Natural killer cell (primary cell): ENCODE measurements around the gene COPRS. TPM values are rescaled to one million over a fixed set of nuclear protein-coding genes. Genes with fewer than 3 reads are reported as not detected.
A peak's percentile ranks its signal among the peaks of the same experiment; 100 is the strongest.

Experiments
- ATAC-seq, 3 donors: fragments of 150-1000 bp in 2 of 3; fragments of 200-7000 bp in 1 of 3; cut with Tn5 transposase; 1 replicate in 1 of 3; 2 replicates in 2 of 3; pipeline ENCODE4 v1.10.0; 2021; ENCODE audit warnings: mild to moderate bottlenecking in 2 of 3, moderate library complexity in 2 of 3
- DNase-seq, 2 donors: peaks; one replicate each; pipeline versions ENCODE4 v3.0.0 to v3.0.0-alpha.2; 2013 to 2021; ENCODE audit warnings: mixed read lengths in 1 of 2
- H3K27ac ChIP-seq: one replicate; pipeline ENCODE4 v1.5.1; 2013; ENCODE audit warnings: mild to moderate bottlenecking, low read length
- H3K27me3 ChIP-seq: one replicate; pipeline ENCODE4 v1.6.1; 2013; ENCODE audit warnings: low read length; ENCODE audit not compliant: control insufficient read depth, insufficient read depth
- H3K36me3 ChIP-seq: one replicate; pipeline ENCODE4 v1.6.1; 2013; ENCODE audit warnings: low read length; ENCODE audit not compliant: control insufficient read depth, insufficient read depth
- H3K4me1 ChIP-seq: one replicate; pipeline ENCODE4 v1.6.1; 2013; ENCODE audit warnings: low read length; ENCODE audit not compliant: control insufficient read depth, insufficient read depth
- H3K4me3 ChIP-seq: one replicate; pipeline ENCODE4 v1.5.1; 2013; ENCODE audit warnings: low read length
- H3K9me3 ChIP-seq: one replicate; pipeline ENCODE4 v1.6.1; 2013; ENCODE audit warnings: low read length; ENCODE audit not compliant: control insufficient read depth, insufficient read depth
- H3K27ac Mint-ChIP-seq, 2 donors: one replicate each; pipeline ENCODE4 v1.8.0; 2022; ENCODE audit warnings: mild to moderate bottlenecking in 2 of 2, mixed read lengths in 2 of 2, moderate library complexity in 1 of 2
- H3K27me3 Mint-ChIP-seq, 2 donors: one replicate each; pipeline ENCODE4 v1.8.0; 2022; ENCODE audit warnings: low read depth in 2 of 2, mixed read lengths in 2 of 2
- H3K36me3 Mint-ChIP-seq: one replicate; pipeline ENCODE4 v1.8.0; 2022; ENCODE audit warnings: mixed read lengths
- H3K4me1 Mint-ChIP-seq, 2 donors: one replicate each; pipeline ENCODE4 v1.8.0; 2022; ENCODE audit warnings: mixed read lengths in 2 of 2
- H3K4me3 Mint-ChIP-seq: one replicate; pipeline ENCODE4 v1.8.0; 2022; ENCODE audit warnings: mild to moderate bottlenecking, moderate library complexity, mixed read lengths
- H3K9me3 Mint-ChIP-seq, 2 donors: one replicate each; pipeline ENCODE4 v1.8.0; 2022; ENCODE audit warnings: mixed read lengths in 2 of 2
- WGBS: methylation state at CpG from one replicate; pipeline ENCODE4 v1.1.7; 2013; ENCODE audit warnings: missing lambda C conversion rate; ENCODE audit not compliant: insufficient coverage; 5-methylcytosine and 5-hydroxymethylcytosine counted together
- intact Hi-C: fragments of 100-400 bp; cut with micrococcal nuclease; formaldehyde crosslinking; loops from one replicate; pipeline ENCODE4 v1.14.2; 2022
- total RNA-seq, 4 donors: library from RNA; stranded (reverse); fragments of 120-200 nt in 1 of 4; gene quantifications; one replicate each; pipeline versions ENCODE4 v1.2.3 to v1.2.4, GENCODE V29; 2013 to 2022
- TF ChIP-seq, protein P1 (sequence below): fragments of 200-600 bp; IDR thresholded peaks from one replicate; pipeline ENCODE4 v1.8.0; 2022; ENCODE audit warnings: antibody characterized with exemption

Gene COPRS
- total RNA-seq, 3 donors from 2014 or later (not counting 1 experiment from before 2014, with no cell fraction given): 3.1 to 4.9 (median 3.4) TPM

DNA sequence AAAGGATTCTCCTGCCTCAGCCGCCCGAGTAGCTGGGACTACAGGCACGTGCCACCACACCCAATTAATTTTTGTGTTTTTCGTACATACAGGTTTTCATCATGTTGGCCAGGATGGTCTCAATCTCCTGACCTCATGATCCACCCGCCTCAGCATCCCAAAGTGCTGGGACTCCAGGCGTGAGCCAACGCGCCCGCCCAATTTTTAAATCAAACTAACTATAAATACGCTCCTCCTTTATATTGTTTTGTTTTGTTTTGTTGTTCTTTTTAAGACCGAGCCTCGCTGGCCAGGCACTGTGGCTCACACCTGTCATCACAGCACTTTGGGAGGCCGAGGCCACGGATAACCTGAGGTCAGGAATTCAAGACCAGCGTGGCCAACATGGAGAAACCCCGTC is 44.4 kb upstream of the COPRS start:
- Mint-ChIP-seq H3K27ac (no peak overlapping the region), H3K4me3 (no peak overlapping the region), H3K36me3 (no peaks in the 10 kb centered on the region), H3K4me1 (no peaks in the 10 kb centered on the region), H3K27me3 (peaks cover 4 to 20% of the 10 kb centered on the region in 2 donors), H3K9me3 (no peaks in the 10 kb centered on the region)
- ATAC-seq (no peak), DNase-seq (no peak)
- TF ChIP-seq, protein P1, sequence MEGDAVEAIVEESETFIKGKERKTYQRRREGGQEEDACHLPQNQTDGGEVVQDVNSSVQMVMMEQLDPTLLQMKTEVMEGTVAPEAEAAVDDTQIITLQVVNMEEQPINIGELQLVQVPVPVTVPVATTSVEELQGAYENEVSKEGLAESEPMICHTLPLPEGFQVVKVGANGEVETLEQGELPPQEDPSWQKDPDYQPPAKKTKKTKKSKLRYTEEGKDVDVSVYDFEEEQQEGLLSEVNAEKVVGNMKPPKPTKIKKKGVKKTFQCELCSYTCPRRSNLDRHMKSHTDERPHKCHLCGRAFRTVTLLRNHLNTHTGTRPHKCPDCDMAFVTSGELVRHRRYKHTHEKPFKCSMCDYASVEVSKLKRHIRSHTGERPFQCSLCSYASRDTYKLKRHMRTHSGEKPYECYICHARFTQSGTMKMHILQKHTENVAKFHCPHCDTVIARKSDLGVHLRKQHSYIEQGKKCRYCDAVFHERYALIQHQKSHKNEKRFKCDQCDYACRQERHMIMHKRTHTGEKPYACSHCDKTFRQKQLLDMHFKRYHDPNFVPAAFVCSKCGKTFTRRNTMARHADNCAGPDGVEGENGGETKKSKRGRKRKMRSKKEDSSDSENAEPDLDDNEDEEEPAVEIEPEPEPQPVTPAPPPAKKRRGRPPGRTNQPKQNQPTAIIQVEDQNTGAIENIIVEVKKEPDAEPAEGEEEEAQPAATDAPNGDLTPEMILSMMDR: no peak
- Histone ChIP-seq H3K27ac (no peak overlapping the region), H3K4me1 (peaks cover 10% of the 10 kb centered on the region), H3K27me3 (no peaks in the 10 kb centered on the region), H3K9me3 (no peaks in the 10 kb centered on the region), H3K36me3 (peaks cover 9% of the 10 kb centered on the region), H3K4me3 (no peak overlapping the region)
- intact Hi-C loops: no loop called here
- WGBS: 98% methylated on average over 13 of the region's 16 CpGs

DNA sequence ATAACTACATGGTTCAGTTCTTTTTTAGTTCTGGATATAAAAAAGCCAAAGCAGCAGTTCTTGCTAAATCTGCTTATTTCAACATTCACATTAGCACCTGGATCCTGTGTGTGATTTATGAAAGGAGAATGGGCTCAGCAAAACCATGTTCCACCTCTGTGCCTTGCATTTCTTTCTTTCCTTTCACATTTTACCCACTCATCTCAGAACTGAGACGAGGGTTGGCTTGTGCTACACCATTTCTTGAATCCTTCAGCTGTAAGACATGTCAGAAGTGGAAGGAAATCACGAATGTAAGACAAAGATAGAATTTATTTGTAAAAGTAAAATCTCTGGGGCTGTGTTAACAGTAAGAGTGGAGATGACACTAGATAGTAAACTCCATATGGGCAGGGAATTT is 43.6 kb upstream of the COPRS start:
- no peak overlapping the region for H3K27ac Mint-ChIP-seq
- peaks cover 4 to 16% of the 10 kb centered on the region in 2 donors for H3K27me3 Mint-ChIP-seq
- H3K4me1 ChIP-seq: peaks cover 10% of the 10 kb centered on the region
- intact Hi-C loops: no loop called here
- TF ChIP-seq, protein P1: no peak
- DNase-seq (no peak), ATAC-seq (no peak)
- H3K4me1 Mint-ChIP-seq: peaks cover 0 to 3% of the 10 kb centered on the region in 2 donors
- H3K36me3 Mint-ChIP-seq: no peaks in the 10 kb centered on the region
- peak overlapping the region; percentile 28 for H3K4me3 Mint-ChIP-seq
- H3K27me3 ChIP-seq: no peaks in the 10 kb centered on the region
- no peaks in the 10 kb centered on the region for H3K9me3 Mint-ChIP-seq
- H3K4me3 ChIP-seq: no peak overlapping the region
- 32% methylated on average over 2 of the region's 2 CpGs for WGBS
- H3K9me3 ChIP-seq: no peaks in the 10 kb centered on the region
- H3K27ac ChIP-seq: no peak overlapping the region
- peaks cover 16% of the 10 kb centered on the region for H3K36me3 ChIP-seq

DNA sequence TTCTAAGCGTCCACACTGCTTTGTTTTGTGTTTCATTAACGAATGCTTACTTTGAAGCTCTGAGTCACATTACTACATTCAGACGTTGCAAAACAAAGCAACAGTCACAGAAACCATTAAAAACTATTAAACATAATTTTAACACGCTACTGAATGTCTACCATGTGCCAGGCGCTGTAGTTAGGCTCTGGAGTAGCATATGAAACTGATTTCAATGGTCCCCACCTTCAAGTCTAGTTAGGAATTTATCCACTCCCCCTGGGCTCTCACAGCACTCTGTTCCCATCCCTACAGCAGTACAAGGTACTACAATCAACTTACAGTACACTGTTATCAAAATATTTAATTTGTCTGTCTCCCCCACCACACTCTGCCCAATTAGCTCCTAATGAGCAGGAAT is 41.8 kb upstream of the COPRS start:
- Histone ChIP-seq H3K36me3 (peaks cover 27% of the 10 kb centered on the region), H3K27me3 (no peaks in the 10 kb centered on the region), H3K4me1 (peaks cover 10% of the 10 kb centered on the region), H3K9me3 (no peaks in the 10 kb centered on the region), H3K27ac (peak overlapping the region; percentile 61), H3K4me3 (peak overlapping the region; percentile 93)
- no peaks in the 10 kb centered on the region for H3K9me3 Mint-ChIP-seq
- H3K4me3 Mint-ChIP-seq: no peak overlapping the region
- no peaks in the 10 kb centered on the region for H3K27me3 Mint-ChIP-seq
- H3K27ac Mint-ChIP-seq: no peak overlapping the region
- ATAC-seq: no peak
- H3K4me1 Mint-ChIP-seq: peaks cover 0 to 4% of the 10 kb centered on the region in 2 donors
- no peaks in the 10 kb centered on the region for H3K36me3 Mint-ChIP-seq
- intact Hi-C loops: loop anchor here (1.0 kb wide), 1 partner anchor 41 kb away; no protein-coding TSS in a partner anchor
- TF ChIP-seq, protein P1: no peak
- WGBS: 22% methylated on average over 5 of the region's 5 CpGs
- no peak for DNase-seq

DNA sequence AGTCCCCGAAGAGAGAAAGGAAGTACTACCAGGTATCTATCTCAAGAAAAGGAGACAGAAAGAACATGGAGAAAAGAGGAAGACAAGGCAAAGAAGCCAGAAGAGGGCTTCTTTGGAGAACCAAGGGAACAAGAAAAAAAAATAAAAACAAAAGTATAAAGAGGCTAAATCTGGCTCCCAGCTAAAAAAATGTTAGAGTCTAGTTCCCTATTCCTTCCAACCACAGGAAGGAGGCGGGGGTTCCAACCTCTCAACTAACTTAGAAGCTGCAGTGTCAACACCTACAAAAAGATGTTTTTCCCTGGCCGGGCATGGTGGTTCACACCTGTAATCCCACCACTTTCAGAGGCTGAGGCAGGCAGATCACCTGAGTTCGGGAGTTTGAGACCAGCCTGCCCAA is 29.1 kb upstream of the COPRS start:
- intact Hi-C loops: no loop called here
- Mint-ChIP-seq H3K27ac (peak overlapping the region in 1 of 2 donors; percentile 27), H3K4me1 (no peaks in the 10 kb centered on the region), H3K9me3 (no peaks in the 10 kb centered on the region), H3K27me3 (no peaks in the 10 kb centered on the region), H3K4me3 (no peak overlapping the region), H3K36me3 (peaks cover 17% of the 10 kb centered on the region)
- DNase-seq (no peak), ATAC-seq (no peak)
- Histone ChIP-seq H3K9me3 (no peaks in the 10 kb centered on the region), H3K27me3 (no peaks in the 10 kb centered on the region), H3K4me1 (peaks cover 11% of the 10 kb centered on the region), H3K27ac (peak overlapping the region; percentile 38), H3K4me3 (no peak overlapping the region), H3K36me3 (peaks cover 68% of the 10 kb centered on the region)
- WGBS: 53% methylated on average over 4 of the region's 4 CpGs
- TF ChIP-seq, protein P1: no peak
